Measurements from ENCODE around the gene AAMDC.
A peak's percentile ranks its signal among the peaks of the same experiment; 100 is the strongest.

AAMDC gene

GRCh38 chr11:77820565-77821348 is at the start of gene AAMDC, which contains the start of gene RSF1:
Gene AAMDC (plus strand): TSS chr11:77821144. CDS start chr11:77842497, 21,353 bp downstream.
Gene RSF1 (minus strand): TSS chr11:77820722. CDS start chr11:77820714, 8 bp downstream.
- DNase-seq, result peak; percentile 99 to 100

- DNase-seq, result no peak
Observed at GRCh38 chr11:77775936-77776335, 45.0 kb upstream of the AAMDC start.

DNA sequence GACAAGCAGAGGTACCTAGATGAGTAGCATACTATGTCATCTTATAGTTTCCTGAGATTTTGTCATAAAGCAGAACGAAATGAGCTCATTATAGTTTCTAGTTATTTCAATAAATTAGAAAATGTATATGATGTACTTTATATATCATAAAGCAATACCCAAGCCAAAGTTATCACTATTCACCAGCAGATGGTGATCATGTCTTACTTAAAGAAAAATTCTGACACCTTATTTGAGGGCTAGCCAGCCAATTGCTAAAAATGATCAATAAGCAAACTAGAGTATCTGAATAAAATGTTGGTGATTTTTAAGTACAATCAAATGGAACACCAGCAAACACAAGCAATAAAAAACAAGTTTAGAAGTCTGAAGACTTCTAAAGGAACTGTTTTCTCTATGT is 44.5 kb upstream of the AAMDC start:
- peak; percentile 4 to 41 for DNase-seq

GRCh38 chr11:77778118-77778517 is 42.8 kb upstream of the AAMDC start:
- no peak for DNase-seq

GRCh38 chr11:77778549-77778948 is 42.4 kb upstream of the AAMDC start:
- no peak for DNase-seq

GRCh38 chr11:77779935-77780334 is 41.0 kb upstream of the AAMDC start:
- no peak for DNase-seq

DNA sequence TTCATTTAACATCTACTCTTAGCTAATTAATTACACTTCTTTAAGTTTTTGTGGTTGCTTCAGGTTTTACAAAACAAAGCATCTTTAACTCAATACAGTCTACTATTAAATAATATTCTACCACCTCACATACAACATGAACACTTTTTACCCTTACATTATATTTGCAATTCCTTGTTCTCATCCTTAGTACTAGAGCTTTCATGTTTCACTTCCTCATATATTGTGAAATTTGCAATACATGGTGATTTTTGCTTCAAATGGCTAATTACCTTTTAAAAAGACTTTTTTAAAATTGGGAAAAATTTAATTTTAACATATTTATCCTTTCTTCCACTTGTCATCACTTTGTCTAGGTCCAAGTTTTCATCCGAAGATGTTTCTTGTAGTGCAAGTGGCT is 37.9 kb upstream of the AAMDC start:
- no peak for DNase-seq

DNA sequence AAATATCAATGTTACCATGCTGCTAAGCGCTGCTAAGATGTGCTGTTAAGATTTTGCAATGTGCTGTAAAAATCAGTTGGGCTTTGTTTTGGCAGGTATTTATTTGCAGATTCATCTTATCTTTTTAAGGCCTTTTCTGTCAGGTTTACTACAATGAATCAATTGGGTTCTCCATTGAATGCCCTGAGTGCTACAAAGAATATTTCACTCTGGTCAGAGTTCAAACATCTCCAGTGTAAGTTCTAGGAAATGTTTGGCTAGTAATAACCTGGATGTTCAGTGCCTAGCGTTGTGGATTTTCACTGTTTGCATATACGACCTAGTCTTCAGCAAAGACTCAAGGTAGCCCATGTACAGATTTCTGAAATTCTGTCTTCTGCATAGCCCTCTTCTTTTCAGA is 36.4 kb upstream of the AAMDC start:
- no peak for DNase-seq

DNA sequence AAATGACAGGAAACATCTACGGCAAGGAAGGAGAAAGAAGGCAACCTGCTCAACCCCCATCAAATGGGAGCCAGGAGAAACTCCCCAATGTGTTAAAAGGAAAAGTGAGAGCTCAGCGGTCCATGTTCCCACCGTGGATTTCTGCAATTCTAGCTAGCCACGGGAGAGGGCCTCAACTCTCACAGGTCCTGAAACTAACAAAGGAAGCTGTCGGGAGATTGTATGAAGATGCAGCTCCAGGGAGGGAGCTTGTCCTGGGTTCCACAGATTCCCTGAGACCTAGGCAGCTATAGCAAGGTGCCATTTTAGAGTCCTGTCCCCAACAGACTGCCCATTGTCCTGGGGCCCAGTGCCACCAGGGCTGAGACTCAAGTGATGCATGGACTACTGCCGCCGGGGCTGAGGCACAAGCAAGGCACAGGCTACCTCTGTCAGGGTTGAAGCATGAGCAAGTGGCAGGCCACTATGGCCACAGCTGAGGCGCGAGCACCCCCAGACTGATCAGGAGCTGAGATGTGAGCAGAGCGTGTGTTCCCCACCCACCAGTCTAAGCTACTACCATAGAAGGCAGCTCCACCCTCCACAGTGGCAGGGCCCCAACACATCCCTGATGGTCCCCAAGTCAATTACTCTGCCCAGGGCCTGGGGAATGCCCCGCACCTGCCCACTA is 31.7 kb upstream of the AAMDC start:
- DNase-seq, result no peak

- DNase-seq, result no peak
Observed at GRCh38 chr11:77789731-77790476, 31.0 kb upstream of the AAMDC start.

GRCh38 chr11:77791301-77791700 is 29.6 kb upstream of the AAMDC start:
- no peak for DNase-seq

DNA sequence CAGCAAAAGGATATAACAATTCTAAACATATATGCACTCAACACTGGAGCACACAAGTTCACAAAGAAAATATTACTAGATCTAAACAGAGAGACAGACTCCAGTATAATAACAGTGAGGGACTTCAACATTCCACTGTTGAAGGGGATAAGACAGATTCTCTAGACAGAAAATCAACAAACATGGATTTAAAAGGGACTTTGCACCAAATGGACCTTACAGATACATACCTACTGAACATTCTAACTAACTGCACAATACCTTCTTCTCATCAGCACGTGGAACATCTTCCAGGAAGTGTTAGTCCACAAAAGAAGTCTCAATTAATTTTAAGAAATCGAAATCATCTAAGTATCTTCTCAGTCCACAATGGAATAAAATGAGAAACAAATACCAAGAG is 27.0 kb upstream of the AAMDC start:
- DNase-seq, result no peak

GRCh38 chr11:77799338-77799737 is 21.6 kb upstream of the AAMDC start:
- DNase-seq, result no peak

DNA sequence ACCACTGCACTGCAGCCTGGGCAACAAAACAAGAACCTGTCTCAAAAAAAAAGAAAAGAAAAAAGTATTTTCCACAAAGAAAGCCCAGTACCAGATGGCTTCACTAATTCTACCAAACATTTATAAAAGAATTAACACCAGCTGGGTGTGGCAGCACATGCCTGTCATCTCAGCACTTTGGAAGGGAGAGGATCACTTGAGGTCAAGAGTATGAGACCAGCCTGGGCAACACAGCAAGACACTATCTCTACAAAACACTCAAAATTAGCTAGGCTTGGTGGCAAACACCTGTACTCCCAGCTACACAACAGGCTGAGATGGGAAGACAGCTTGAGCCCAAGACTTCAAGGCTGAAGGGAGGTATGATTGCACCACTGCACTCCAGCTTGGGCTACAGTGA is 20.5 kb upstream of the AAMDC start:
- no peak for DNase-seq

DNA sequence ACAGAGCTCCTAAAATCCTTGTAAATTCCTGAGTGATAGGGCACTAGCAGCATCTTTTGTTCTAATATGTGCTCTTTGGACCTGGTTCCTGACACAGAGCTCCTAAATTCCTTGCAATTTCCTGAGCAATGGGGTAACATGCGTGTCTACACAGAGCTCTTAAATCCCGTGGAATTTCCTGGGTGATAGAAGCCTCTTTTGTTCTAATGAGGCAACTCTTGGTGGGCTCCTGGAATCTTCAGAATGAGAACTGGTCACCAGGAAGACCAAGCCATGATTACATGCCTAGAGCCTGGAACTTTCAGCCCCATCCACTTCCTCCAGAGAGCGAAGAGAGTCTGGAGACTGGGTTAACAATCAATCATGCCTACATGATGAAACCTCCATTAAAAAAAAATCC is 19.5 kb upstream of the AAMDC start:
- no peak for DNase-seq

DNA sequence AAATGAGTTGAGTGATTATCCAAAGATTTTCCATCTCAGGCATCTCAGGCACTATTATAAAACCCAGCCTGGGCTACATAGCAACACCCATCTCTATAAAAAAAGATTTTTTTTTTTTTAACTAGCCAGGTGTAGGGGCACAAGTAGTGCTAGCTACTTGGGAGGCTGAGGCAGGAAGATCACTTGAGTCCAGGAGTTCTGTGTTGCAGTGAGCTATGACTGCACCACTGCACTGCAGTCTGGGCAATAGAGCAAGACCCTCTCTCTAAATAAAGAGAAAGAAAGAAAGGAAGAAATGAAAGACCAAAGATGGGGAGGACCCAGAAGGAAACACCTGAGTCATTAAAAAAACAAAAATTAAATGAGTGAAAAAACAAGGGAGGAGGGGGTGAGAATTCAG is 14.5 kb upstream of the AAMDC start:
- DNase-seq, result no peak

- DNase-seq, result no peak
Observed at GRCh38 chr11:77806993-77807392, 14.0 kb upstream of the AAMDC start.

- no peak for DNase-seq
Observed at GRCh38 chr11:77813256-77813655, 7.7 kb upstream of the AAMDC start.

- DNase-seq, result no peak
Observed at GRCh38 chr11:77814848-77815247, 6.1 kb upstream of the AAMDC start.

DNA sequence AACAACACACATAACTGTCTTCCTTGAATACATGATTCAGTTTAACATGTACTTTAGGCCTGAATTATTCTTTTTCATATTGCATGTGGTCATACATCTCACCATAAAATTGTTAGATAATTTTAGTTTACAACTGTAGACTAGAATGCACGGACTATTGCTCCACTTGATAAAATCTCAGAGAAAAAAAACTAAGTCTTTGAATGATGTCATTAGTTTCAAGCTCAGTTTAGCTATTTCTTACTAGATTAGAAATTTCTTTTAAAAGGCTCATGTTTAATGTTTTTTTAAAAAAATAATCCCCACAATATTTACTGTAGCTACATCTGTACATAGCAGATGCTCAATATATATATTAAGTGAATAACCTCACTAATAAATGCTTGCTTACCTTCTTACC is 5.5 kb upstream of the AAMDC start:
- DNase-seq, result no peak

DNA sequence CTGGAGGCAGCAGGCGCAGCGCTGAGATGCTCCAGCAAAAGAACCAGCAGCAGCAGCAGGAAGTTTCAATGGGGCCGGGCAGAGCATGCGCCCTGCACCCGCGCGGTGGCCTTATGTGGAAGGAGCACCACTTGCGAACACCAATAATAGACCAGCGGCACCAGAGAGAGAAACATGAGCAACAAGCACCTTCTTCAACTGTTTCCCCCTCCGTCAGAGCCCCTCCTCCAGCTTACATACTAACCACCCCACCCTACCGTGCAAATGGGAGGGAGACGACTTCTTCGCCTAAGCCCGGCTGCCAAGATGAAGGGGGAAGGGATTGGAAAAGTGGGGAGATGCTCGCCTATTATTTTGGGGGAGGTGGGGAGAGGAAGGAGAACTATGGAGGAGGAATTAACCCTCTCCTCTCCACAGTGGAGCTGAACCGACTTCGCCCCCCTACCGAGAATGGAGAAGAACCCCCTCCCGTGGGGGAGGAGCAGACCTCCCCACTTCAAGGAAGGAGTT is 1.5 kb upstream of the AAMDC start:
- peak; percentile 92 to 95 for DNase-seq

DNA sequence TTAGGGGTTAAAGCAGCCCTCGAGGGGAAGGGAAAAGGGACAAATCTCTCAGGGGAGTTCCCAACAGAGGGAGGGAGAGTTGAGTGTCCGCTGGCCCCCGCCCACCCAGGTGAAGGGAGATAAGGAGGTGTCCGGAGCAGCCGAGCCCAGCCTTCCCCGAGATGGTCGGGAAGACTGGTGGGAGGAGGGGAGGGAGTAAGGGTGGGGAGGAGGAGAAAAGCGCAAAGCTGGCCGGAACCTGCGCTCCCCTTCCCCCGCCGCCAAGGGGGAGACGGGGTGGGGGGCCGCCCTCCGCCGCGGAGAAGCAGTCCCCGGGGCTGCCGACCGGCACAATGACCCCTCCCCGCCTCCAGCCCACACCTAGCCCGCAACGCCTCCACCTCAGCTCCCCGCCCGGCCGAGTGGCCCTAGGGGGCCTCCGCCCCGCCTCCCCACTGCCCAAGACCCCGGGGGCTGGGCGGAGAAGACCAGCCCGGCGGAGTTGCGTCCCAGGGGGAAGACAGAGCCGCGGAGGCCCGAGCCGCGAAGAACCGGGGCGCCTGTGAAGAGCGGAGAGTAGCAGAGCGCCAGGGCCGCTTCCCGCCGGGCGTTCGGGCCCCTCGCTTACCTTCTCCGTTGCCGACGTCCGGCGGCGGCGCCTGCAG is 901 bp upstream of the AAMDC start:
- peak; percentile 66 to 72 for DNase-seq

GRCh38 chr11:77821349-77821851 is 456 bp downstream of the AAMDC start:
- DNase-seq, result peak in 1 of 2 experiments; percentile 79
